ENCODE measurements around the gene SHE. TPM values are rescaled to one million over a fixed set of nuclear protein-coding genes. Genes with fewer than 3 reads are reported as not detected.

SHE gene
- total and polyA plus RNA-seq, 2 experiments from 2014 or later: 0.23 to 0.69 TPM

GRCh38 chr1:154524881-154525280 lies 22.7 kb upstream of the SHE start:
- no peaks in the 10 kb centered on the region for H3K9me2 ChIP-seq (ENCODE audit: insufficient read depth)
- no peak for TF ChIP-seq STAT1 (IDR thresholded peaks at IDR 0.05; ENCODE audit: unreplicated experiment)
- no peak for TF ChIP-seq EZH2phosphoT487 (IDR thresholded peaks at IDR 0.05; ENCODE audit: unreplicated experiment)
- TF ChIP-seq CREB1 (CRISPR knock-in tag; IDR thresholded peaks at IDR 0.05; ENCODE audit: low read depth): no peak
- TF ChIP-seq NANOG (IDR thresholded peaks at IDR 0.05; ENCODE audit: borderline replicate concordance): no peak
- no peak for TF ChIP-seq ZNF114 (CRISPR knock-in tag; IDR thresholded peaks at IDR 0.05)
- no peak for TF ChIP-seq ETS1 (IDR thresholded peaks at IDR 0.05)
- no peak for TF ChIP-seq CTCF (conservative IDR thresholded peaks at IDR 0.05; ENCODE audit: low read depth in 2 of 2)
- TF ChIP-seq JUNB (IDR thresholded peaks at IDR 0.05; ENCODE audit: unreplicated experiment): no peak
- TF ChIP-seq REST (IDR thresholded peaks at IDR 0.05; ENCODE audit: unreplicated experiment): no peak
- TF ChIP-seq POLR2AphosphoS5 (IDR thresholded peaks at IDR 0.05; ENCODE audit: low read depth): no peak
- no peak for TF ChIP-seq EZH2 (IDR thresholded peaks at IDR 0.05; ENCODE audit: low read depth, unreplicated experiment)
- TF ChIP-seq ZNF462 (CRISPR knock-in tag; IDR thresholded peaks at IDR 0.05): no peak
- TF ChIP-seq ZNF331 (CRISPR knock-in tag; IDR thresholded peaks at IDR 0.05; ENCODE audit: low read depth): no peak
- H3K79me2 ChIP-seq (replicated peaks; ENCODE audit: insufficient read depth): no peaks in the 10 kb centered on the region
- H3K36me3 ChIP-seq (ENCODE audit: insufficient read depth): no peaks in the 10 kb centered on the region
- no peaks in the 10 kb centered on the region for H3F3A ChIP-seq (replicated peaks; ENCODE audit: low read depth)
- no peak overlapping the region for H3K4me3 ChIP-seq
- H3K4me1 ChIP-seq (ENCODE audit: insufficient read depth): no peaks in the 10 kb centered on the region
- H3K27me3 ChIP-seq (ENCODE audit: insufficient read depth): no peaks in the 10 kb centered on the region
- ATAC-seq: no peak
- H3K4me2 ChIP-seq: no peak overlapping the region
- no peaks in the 10 kb centered on the region for H3K36me3 Mint-ChIP-seq (ENCODE audit: low read depth)
- H3K27ac Mint-ChIP-seq: no peak overlapping the region
- H3K4me1 Mint-ChIP-seq: no peaks in the 10 kb centered on the region
- DNase-seq (ENCODE audit: low spot score): no peak
- no peaks in the 10 kb centered on the region for H3K27me3 Mint-ChIP-seq (ENCODE audit: insufficient read depth, low read depth, poor library complexity)
- no peaks in the 10 kb centered on the region; the same call in 2 of the 3 replicates for H3K9me3 Mint-ChIP-seq
- H2AFZ ChIP-seq: no peak overlapping the region
- no peaks in the 10 kb centered on the region for H4K20me1 ChIP-seq (replicated peaks; ENCODE audit: insufficient read depth)
- no peak overlapping the region for H3K4me3 Mint-ChIP-seq
- H3K27ac ChIP-seq (ENCODE audit: low read depth): no peak overlapping the region
